H1 (cell line): ENCODE data around the gene CMSS1. TPM values are rescaled to one million over a fixed set of nuclear protein-coding genes. Genes with fewer than 3 reads are reported as not detected.

Experiments used
- CEBPB ChIP-seq: IDR thresholded peaks from 2 replicates; pipeline ENCODE4 v1.6.1; 2012; ENCODE audit warnings: low read depth, low read length
- CHD1 ChIP-seq: IDR thresholded peaks from 2 replicates; pipeline ENCODE4 v1.6.1; 2012; ENCODE audit warnings: low read depth, low read length, improper control_type of control experiment
- EZH2 ChIP-seq: fragments of 200-600 bp; sonication (generic); IDR thresholded peaks from 2 replicates; pipeline ENCODE4 v1.7.1; 2012; ENCODE audit warnings: low read depth, mild to moderate bottlenecking, moderate library complexity, low read length, inconsistent platforms; ENCODE audit not compliant: severe bottlenecking
- FOSL1 ChIP-seq: IDR thresholded peaks from 2 replicates; pipeline ENCODE4 v1.6.1; 2011; ENCODE audit warnings: mild to moderate bottlenecking, low read depth, low read length, moderate library complexity; ENCODE audit not compliant: insufficient read depth
- JUND ChIP-seq: IDR thresholded peaks from 2 replicates; pipeline ENCODE4 v1.6.1; 2011; ENCODE audit warnings: mild to moderate bottlenecking, improper control_type of control experiment, low read length
- NRF1 ChIP-seq: IDR thresholded peaks from 2 replicates; pipeline ENCODE4 v1.6.1; 2011; ENCODE audit warnings: mild to moderate bottlenecking, low read depth, low read length, improper control_type of control experiment
- POLR2AphosphoS5 ChIP-seq: IDR thresholded peaks from 2 replicates; pipeline ENCODE4 v1.6.1; 2011; ENCODE audit warnings: low read depth, low read length
- polyA plus RNA-seq, 7 experiments: library from polyadenylated mRNA; depleted of rRNA in 3 of 7; stranded (reverse) in 5 of 7; unstranded in 2 of 7; fragments of >200 nt in 5 of 7; fragments of 200-250 nt in 2 of 7; gene quantifications; 1 replicate in 5 of 7; 2 replicates in 1 of 7; 4 replicates in 1 of 7; pipeline versions ENCODE4 v1.2.1 to v1.2.3, GENCODE V29; 2011 to 2013; ENCODE audit warnings: missing spikeins in 2 of 7, mixed read lengths in 2 of 7
- total RNA-seq: library from RNA; stranded (reverse); fragmentation: NEBNext Ultra II Directional; extraction: Animal tissue kit (Norgen Biotek cat#: 25700); gene quantifications from 2 replicates; pipeline ENCODE4 v1.2.1, GENCODE V29; 2021

The CMSS1 gene
- total and polyA plus RNA-seq, 2 of the 8 experiments (the other 6 are each of a cell fraction or from before 2014, with no cell fraction given): 15.2 to 75.1 TPM

- no peak for TF ChIP-seq POLR2AphosphoS5
- TF ChIP-seq JUND: no peak
- TF ChIP-seq CEBPB: no peak
- no peak for TF ChIP-seq NRF1
- TF ChIP-seq EZH2: no peak
- TF ChIP-seq FOSL1: no peak
- TF ChIP-seq CHD1: no peak
These were observed 65.4 kb downstream of the CMSS1 start (continued) for GRCh38 chr3:99883138-99883461.
